ENCODE measurements around the gene GARIN5B. TPM values are rescaled to one million over a fixed set of nuclear protein-coding genes. Genes with fewer than 3 reads are reported as not detected.
A peak's percentile ranks its signal among the peaks of the same experiment; 100 is the strongest.
"Not testable (repeated sequence)": the region's sequence is repeated elsewhere in the genome, so short reads cannot be mapped to it uniquely, and the experiment has no call there.

GARIN5B gene
- total and polyA plus RNA-seq, 8 donors: 0.04 to 0.06 TPM; not detected in 6

DNA sequence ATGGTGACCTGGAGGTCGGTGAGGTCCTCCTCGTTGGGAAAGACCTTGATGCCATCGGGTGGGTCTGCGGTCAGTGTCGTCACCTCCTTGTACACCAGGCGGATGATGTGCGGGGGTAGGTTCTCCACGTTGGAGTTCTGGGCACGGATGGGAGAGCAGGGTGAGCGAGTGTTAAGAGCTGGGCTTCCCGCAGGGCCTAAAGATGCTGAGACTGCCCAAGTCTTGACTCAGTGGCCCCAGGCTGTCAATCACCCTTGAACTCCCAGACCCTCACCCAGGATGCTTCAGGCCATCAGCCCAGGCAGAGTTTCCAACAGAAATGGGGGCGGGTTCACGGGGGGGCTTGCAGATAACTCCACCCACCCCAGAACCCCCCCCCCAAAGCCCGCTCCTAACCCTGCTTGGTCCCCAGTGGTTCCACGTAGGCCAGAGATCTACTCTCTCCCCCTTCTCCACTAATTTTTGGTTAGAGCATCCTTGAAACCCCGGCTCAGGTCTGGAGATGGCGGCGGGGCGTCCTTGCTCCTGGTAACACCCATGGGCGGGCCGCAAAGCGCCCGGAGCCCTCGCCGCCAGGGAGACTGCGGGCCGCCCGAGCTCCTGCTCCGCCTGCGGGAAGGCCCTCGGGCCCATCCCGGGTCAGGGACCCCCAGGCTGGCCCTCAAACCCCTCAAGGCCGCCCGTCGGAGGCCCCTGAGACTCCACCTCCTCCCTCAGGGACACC lies 43.9 kb upstream of the GARIN5B start:
- DNase-seq (peak in 2 of 4 donors; percentile 47 to 88), ATAC-seq (peak; percentile 5)
- peak overlapping the region; percentile 95 to 100 for H3K27ac ChIP-seq
- H3K27me3 ChIP-seq: no peaks in the 10 kb centered on the region
- peak overlapping the region; percentile 84 to 97 for H3K4me3 ChIP-seq
- intact Hi-C loops (cut with DNase I): no loop called here
- H3K36me3 ChIP-seq: peaks cover 0 to 39% of the 10 kb centered on the region in 2 donors
- H3K4me1 ChIP-seq: peaks cover 8 to 24% of the 10 kb centered on the region in 2 donors
- H3K9me3 ChIP-seq: no peaks in the 10 kb centered on the region
- TF ChIP-seq, protein P1, sequence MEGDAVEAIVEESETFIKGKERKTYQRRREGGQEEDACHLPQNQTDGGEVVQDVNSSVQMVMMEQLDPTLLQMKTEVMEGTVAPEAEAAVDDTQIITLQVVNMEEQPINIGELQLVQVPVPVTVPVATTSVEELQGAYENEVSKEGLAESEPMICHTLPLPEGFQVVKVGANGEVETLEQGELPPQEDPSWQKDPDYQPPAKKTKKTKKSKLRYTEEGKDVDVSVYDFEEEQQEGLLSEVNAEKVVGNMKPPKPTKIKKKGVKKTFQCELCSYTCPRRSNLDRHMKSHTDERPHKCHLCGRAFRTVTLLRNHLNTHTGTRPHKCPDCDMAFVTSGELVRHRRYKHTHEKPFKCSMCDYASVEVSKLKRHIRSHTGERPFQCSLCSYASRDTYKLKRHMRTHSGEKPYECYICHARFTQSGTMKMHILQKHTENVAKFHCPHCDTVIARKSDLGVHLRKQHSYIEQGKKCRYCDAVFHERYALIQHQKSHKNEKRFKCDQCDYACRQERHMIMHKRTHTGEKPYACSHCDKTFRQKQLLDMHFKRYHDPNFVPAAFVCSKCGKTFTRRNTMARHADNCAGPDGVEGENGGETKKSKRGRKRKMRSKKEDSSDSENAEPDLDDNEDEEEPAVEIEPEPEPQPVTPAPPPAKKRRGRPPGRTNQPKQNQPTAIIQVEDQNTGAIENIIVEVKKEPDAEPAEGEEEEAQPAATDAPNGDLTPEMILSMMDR (IDR thresholded peaks at IDR 0.05): no peak

DNA sequence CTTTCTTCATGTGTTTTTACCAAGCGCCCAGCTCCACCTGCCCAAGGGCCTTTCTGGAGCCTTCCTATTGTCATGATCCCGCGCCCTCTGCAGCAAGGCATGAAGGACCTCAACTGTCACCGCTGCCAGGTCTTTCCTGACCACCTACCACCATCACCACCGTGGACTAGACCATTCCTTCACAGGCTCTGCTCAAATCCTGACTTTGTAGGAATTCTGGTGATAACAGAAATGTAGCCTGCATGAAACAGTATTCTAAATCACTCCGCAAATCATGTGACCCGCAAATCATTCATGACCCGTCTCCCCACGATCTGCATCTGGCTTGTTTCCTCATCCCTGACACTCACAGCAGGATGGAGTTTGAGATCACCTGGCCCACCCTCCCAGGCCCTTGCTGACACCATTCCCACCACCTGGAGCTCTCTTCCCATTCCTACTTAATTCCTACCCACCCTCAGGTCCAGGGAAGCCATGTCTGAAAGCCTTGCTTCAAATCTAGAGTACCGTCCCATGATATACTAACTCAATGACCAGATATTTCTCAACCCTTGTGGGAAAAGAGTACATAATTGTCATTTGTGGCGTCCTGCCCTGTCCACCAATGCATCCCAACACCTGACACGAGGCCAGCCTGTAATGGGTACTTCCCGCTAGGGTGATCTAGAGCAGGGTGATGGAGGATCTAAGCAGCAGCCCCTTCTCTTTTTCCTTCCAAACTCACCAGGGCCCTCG lies 43.2 kb upstream of the GARIN5B start:
- peaks cover 8 to 24% of the 10 kb centered on the region in 2 donors for H3K4me1 ChIP-seq
- peaks cover 0 to 46% of the 10 kb centered on the region in 2 donors for H3K36me3 ChIP-seq
- H3K27me3 ChIP-seq: no peaks in the 10 kb centered on the region
- intact Hi-C loops (cut with DNase I): no loop called here
- no peak for ATAC-seq
- no peaks in the 10 kb centered on the region for H3K9me3 ChIP-seq
- H3K4me3 ChIP-seq: peak overlapping the region; percentile 84 to 97
- no peak overlapping the region for H3K27ac ChIP-seq
- peak in 1 of 4 donors; percentile 2 for DNase-seq
- TF ChIP-seq, protein P1 (IDR thresholded peaks at IDR 0.05): no peak

DNA sequence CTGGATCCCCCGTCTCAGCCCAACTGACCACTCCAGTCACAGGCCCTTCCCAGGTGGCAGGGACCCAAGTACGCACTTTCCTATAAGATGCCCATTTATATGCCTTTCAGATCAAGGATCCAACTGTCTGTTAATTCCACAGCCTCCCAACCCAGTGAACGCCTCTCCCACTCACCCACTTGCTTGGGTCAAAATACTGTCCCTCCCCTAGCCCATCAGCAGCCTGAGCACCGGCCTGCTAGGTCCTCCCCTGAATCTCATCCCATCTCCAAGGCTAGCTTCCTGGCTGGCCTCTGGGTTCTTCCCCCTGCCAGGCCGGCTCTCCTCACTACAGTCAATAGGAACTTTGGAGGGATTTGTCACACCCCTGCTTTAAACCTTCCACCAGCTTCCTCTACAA lies 42.6 kb upstream of the GARIN5B start:
- Histone ChIP-seq H3K4me3 (no peak overlapping the region), H3K27ac (no peak overlapping the region), H3K36me3 (peaks cover 0 to 52% of the 10 kb centered on the region in 2 donors), H3K9me3 (no peaks in the 10 kb centered on the region), H3K4me1 (peaks cover 8 to 24% of the 10 kb centered on the region in 2 donors), H3K27me3 (no peaks in the 10 kb centered on the region)
- TF ChIP-seq, protein P1 (IDR thresholded peaks at IDR 0.05): no peak
- no peak for DNase-seq
- no peak for ATAC-seq
- intact Hi-C loops (cut with DNase I): no loop called here

DNA sequence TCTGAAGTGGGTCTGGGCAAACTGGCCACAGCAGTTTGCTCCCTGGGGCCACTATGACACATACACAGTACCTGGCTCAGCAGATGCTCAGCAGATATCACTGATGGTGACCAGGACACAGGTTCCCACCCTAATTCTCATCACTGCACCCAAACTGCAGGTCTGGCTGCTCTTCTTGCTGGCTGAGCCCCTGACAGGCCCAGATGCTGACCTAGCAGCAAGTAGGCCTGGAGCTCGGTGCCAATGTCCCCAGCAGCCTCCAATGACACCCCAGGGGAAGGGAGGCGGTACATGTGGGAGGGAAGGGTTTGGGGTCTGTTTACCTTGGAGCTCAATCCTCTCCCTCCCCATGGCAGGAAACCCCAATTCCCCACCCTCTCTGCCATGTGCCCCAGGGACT lies 39.4 kb upstream of the GARIN5B start:
- ATAC-seq: no peak
- DNase-seq: no peak
- no peaks in the 10 kb centered on the region for H3K9me3 ChIP-seq
- no peak overlapping the region for H3K4me3 ChIP-seq
- H3K27ac ChIP-seq: no peak overlapping the region
- TF ChIP-seq, protein P1 (IDR thresholded peaks at IDR 0.05): no peak
- no peaks in the 10 kb centered on the region for H3K27me3 ChIP-seq
- intact Hi-C loops (cut with DNase I): no loop called here
- peaks cover 8 to 35% of the 10 kb centered on the region in 2 donors for H3K4me1 ChIP-seq
- peaks cover 0 to 57% of the 10 kb centered on the region in 2 donors for H3K36me3 ChIP-seq

DNA sequence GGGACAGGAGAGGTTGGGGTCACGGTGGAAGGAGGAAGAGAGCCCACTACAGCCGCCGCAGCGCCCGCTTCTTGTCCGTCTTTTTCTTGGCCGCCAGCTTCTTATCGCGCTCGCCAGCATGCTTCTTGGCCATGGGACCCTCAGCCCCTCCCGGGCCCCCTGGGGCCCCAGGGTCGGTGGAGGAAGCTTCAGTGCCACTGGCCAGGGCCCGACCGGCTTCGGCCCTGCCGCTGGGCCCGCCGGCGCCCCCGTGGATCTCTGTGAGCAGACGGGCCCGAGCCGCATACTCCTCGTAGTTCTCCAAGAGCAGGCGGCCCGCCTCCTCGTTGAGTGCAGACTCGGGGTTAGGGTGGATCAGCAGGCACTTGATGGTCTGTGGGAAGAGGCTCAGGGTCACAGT lies 38.3 kb upstream of the GARIN5B start:
- DNase-seq; H3K4me3 ChIP-seq; H3K27me3 ChIP-seq; H3K27ac ChIP-seq; ATAC-seq; intact Hi-C loops (cut with DNase I); H3K9me3 ChIP-seq: not testable (repeated sequence)
- peaks cover 2 to 28% of the 10 kb centered on the region in 2 donors for H3K4me1 ChIP-seq
- peaks cover 0 to 57% of the 10 kb centered on the region in 2 donors for H3K36me3 ChIP-seq
